Endothelial cell of umbilical vein (primary cell): ENCODE measurements around the gene SLC12A3. TPM values are rescaled to one million over a fixed set of nuclear protein-coding genes. Genes with fewer than 3 reads are reported as not detected.

Source experiments
- BruUV-seq: library from RNA; stranded (reverse); fragments of 400-500 nt; replicated peaks from 2 replicates; lab custom pipeline; 2021; lab: Mats Ljungman, UMichigan
- CTCF ChIA-PET: fragments of 300-600, 350-600 bp; sonication (Branson Sonifier 250); formaldehyde crosslinking; loops from one replicate; lab custom pipeline; 2021; ENCODE audit warnings: antibody characterized with exemption, inconsistent platforms; lab: Charles Lee
- POLR2A ChIA-PET: fragments of 300-600, 350-600 bp; sonication (Branson Sonifier 250); formaldehyde crosslinking; loops from one replicate; lab custom pipeline; 2021; ENCODE audit warnings: antibody characterized with exemption, inconsistent platforms; lab: Charles Lee
- DNase-seq: peaks from one replicate; pipeline ENCODE4 v3.0.0-alpha.2; 2011; ENCODE audit warnings: low read depth, low spot score
- FAIRE-seq: peaks from 2 replicates; lab custom pipeline; 2011; peaks lifted over from hg19 to GRCh38; lab: Jason Lieb, UNC
- H2AFZ ChIP-seq: 2 replicates; pipeline ENCODE4 v1.6.0; 2012; ENCODE audit warnings: low read depth, low read length, control low read depth, inconsistent platforms
- H3K27ac ChIP-seq: 2 replicates; pipeline ENCODE4 v1.5.1; 2011; ENCODE audit warnings: low read depth, mild to moderate bottlenecking, control low read depth, low read length, moderate library complexity; ENCODE audit not compliant: insufficient read depth
- H3K27me3 ChIP-seq, 2 experiments: 2 replicates each; pipeline versions ENCODE4 v1.6.0 to v1.6.1; 2011; ENCODE audit warnings: low read length in 2 of 2, mixed read lengths in 1 of 2; ENCODE audit not compliant: control insufficient read depth in 2 of 2, insufficient read depth in 2 of 2
- H3K36me3 ChIP-seq, 2 experiments: 2 replicates in 1 of 2; 3 replicates in 1 of 2; pipeline ENCODE4 v1.5.1; 2011; ENCODE audit warnings: low read length in 2 of 2, mild to moderate bottlenecking in 1 of 2, moderate library complexity in 1 of 2; ENCODE audit not compliant: control insufficient read depth in 2 of 2, insufficient read depth in 2 of 2; ENCODE audit errors: extremely low read depth in 1 of 2
- H3K4me1 ChIP-seq: 3 replicates; pipeline ENCODE4 v1.5.1; 2011; ENCODE audit warnings: mild to moderate bottlenecking, low read length; ENCODE audit not compliant: control insufficient read depth, insufficient read depth; ENCODE audit errors: extremely low read depth
- H3K4me2 ChIP-seq: 2 replicates; pipeline ENCODE4 v1.6.1; 2011; ENCODE audit warnings: low read length, control low read depth, mixed read lengths; ENCODE audit not compliant: insufficient read depth
- H3K4me3 ChIP-seq, 3 experiments: fragments of 200-600 bp in 1 of 3; sonication (generic), shearing (Covaris generic) in 1 of 3; replicated peaks in 1 of 3; 2 replicates each; pipeline ENCODE4 v1.5.1; 2011 to 2016; ENCODE audit warnings: control low read depth in 3 of 3, low read length in 3 of 3, mild to moderate bottlenecking in 2 of 3, inconsistent platforms in 1 of 3, low read depth in 1 of 3, moderate library complexity in 1 of 3; ENCODE audit not compliant: insufficient read depth in 1 of 3
- H3K79me2 ChIP-seq: 2 replicates; pipeline ENCODE4 v1.6.0; 2012; ENCODE audit warnings: low read length, inconsistent platforms; ENCODE audit not compliant: control insufficient read depth, insufficient read depth
- H3K9ac ChIP-seq: replicated peaks from 2 replicates; pipeline ENCODE3; 2011; ENCODE audit warnings: low read length, control low read depth; ENCODE audit not compliant: insufficient read depth; ENCODE audit errors: extremely low read depth
- H3K9me1 ChIP-seq: replicated peaks from 3 replicates; pipeline ENCODE4 v1.6.0; 2011; ENCODE audit warnings: mild to moderate bottlenecking, low read length; ENCODE audit not compliant: control insufficient read depth, insufficient read depth; ENCODE audit errors: extremely low read depth
- H3K9me3 ChIP-seq: replicated peaks from 2 replicates; pipeline ENCODE4 v1.5.1; 2012; ENCODE audit warnings: low read length, inconsistent platforms; ENCODE audit not compliant: control insufficient read depth, insufficient read depth
- H4K20me1 ChIP-seq: replicated peaks from 2 replicates; pipeline ENCODE3; 2011; ENCODE audit warnings: mild to moderate bottlenecking, low read length; ENCODE audit not compliant: control insufficient read depth, insufficient read depth; ENCODE audit errors: extremely low read depth
- CTCF ChIP-seq, 2 donors: IDR thresholded peaks; 1 replicate in 1 of 2; 2 replicates in 1 of 2; pipeline ENCODE4 v1.5.1; 2011; ENCODE audit warnings: low read length in 2 of 2, mild to moderate bottlenecking in 2 of 2, moderate library complexity in 2 of 2, control low read depth in 1 of 2, inconsistent platforms in 1 of 2, low read depth in 1 of 2; ENCODE audit not compliant: insufficient read depth in 1 of 2; ENCODE audit errors: extremely low read depth in 1 of 2
- EZH2 ChIP-seq: IDR thresholded peaks from 2 replicates; pipeline ENCODE4 v1.6.1; 2012; ENCODE audit warnings: borderline replicate concordance, low read depth, mild to moderate bottlenecking, moderate library complexity, low read length, inconsistent platforms; ENCODE audit not compliant: severe bottlenecking
- FOS ChIP-seq: IDR thresholded peaks from 2 replicates; pipeline ENCODE4 v1.6.1; 2011; ENCODE audit warnings: mild to moderate bottlenecking, low read length, moderate library complexity, borderline replicate concordance; ENCODE audit not compliant: insufficient read depth
- GATA2 ChIP-seq: IDR thresholded peaks from 2 replicates; pipeline ENCODE4 v1.7.0; 2011; ENCODE audit warnings: low read depth, mild to moderate bottlenecking, moderate library complexity, mixed read lengths, low read length; ENCODE audit not compliant: insufficient read length, insufficient read depth
- JUN ChIP-seq: IDR thresholded peaks from 2 replicates; pipeline ENCODE4 v1.6.1; 2011; ENCODE audit warnings: borderline replicate concordance, low read depth; ENCODE audit not compliant: insufficient read length, insufficient read depth
- MYC ChIP-seq: IDR thresholded peaks from one replicate; pipeline ENCODE4 v1.6.1; 2011; ENCODE audit warnings: mild to moderate bottlenecking, low read depth, low read length
- POLR2A ChIP-seq: IDR thresholded peaks from 2 replicates; pipeline ENCODE4 v1.6.1; 2012; ENCODE audit warnings: low read depth, mild to moderate bottlenecking, control low read depth, low read length
- POLR2AphosphoS5 ChIP-seq: IDR thresholded peaks from 2 replicates; pipeline ENCODE4 v1.6.1; 2012; ENCODE audit warnings: low read depth, mild to moderate bottlenecking, control low read depth, low read length, moderate library complexity; ENCODE audit not compliant: insufficient read depth
- dilution Hi-C: fragments of 300-500 bp; cut with MboI; formaldehyde crosslinking; loops from one replicate; pipeline ENCODE4 v1.15.0; 2019; ENCODE audit warnings: low sequenced_read_pairs; ENCODE audit not compliant: extremely low pct_ligation_motif_present
- intact Hi-C: fragments of 100-400 bp; cut with micrococcal nuclease; formaldehyde crosslinking; loops from one replicate; pipeline ENCODE4 v1.10.0; 2022
- polyA plus RNA-seq, 4 experiments: library from polyadenylated mRNA; depleted of rRNA in 3 of 4; stranded (reverse) in 3 of 4; unstranded in 1 of 4; fragments of >200 nt; gene quantifications; 2 replicates each; pipeline versions ENCODE4 v1.2.1 to v1.2.3, GENCODE V29; 2011 to 2012; ENCODE audit warnings: missing spikeins in 1 of 4
- total RNA-seq: library from RNA; stranded (reverse); gene quantifications from 2 replicates; pipeline ENCODE4 v1.2.3, GENCODE V29; 2021
- TF ChIP-seq, protein P1 (sequence below): IDR thresholded peaks from 2 replicates; pipeline ENCODE4 v1.6.1; 2011; ENCODE audit not compliant: insufficient read depth, insufficient read length

Gene SLC12A3
- total and polyA plus RNA-seq, 2 donors (not counting 3 experiments of a cell fraction or from before 2014, with no cell fraction given), result not detected

DNA sequence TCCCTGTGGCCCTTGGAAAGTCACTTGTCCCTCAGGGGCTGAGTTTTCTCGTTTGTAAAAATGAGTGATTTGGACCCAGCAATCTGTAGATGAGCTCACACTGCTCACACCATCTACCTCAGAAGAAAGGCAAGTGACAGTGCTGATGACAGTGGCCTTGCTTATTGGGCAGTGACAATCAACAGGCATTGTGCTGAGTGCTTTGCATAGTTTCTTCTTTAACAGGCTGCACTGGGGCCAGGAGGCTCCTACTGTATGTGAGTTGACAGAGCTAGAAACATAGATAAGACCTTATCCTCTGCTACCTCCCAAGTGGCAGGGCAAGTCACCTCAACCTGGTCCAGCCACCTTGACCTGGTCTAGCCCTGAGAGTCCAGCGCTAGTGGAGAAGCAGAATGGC lies 29.7 kb upstream of the SLC12A3 start:
- no peaks in the 10 kb centered on the region for H3K27me3 ChIP-seq
- no peak overlapping the region for H2AFZ ChIP-seq
- no peak overlapping the region for H3K27ac ChIP-seq
- ChIA-PET CTCF (no interaction called here), POLR2A (no interaction called here)
- FAIRE-seq, result no peak
- dilution Hi-C loops, result no loop called here
- no peak for DNase-seq
- TF ChIP-seq EZH2 (no peak), FOS (no peak), POLR2A (no peak), MYC (no peak), GATA2 (no peak)
- TF ChIP-seq, protein P1, sequence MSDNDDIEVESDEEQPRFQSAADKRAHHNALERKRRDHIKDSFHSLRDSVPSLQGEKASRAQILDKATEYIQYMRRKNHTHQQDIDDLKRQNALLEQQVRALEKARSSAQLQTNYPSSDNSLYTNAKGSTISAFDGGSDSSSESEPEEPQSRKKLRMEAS, result no peak
- no TSS peak for BruUV-seq
- no peaks in the 10 kb centered on the region for H3K9me3 ChIP-seq
- H3K79me2 ChIP-seq, result no peaks in the 10 kb centered on the region
- H3K9me1 ChIP-seq, result no peaks in the 10 kb centered on the region
- H4K20me1 ChIP-seq, result no peaks in the 10 kb centered on the region
- no peak overlapping the region for H3K4me3 ChIP-seq
- H3K36me3 ChIP-seq, result peaks cover 27 to 28% of the 10 kb centered on the region in 2 experiments
- no peak overlapping the region for H3K9ac ChIP-seq
- no peak overlapping the region for H3K4me2 ChIP-seq
- H3K4me1 ChIP-seq, result peaks cover 14% of the 10 kb centered on the region
- intact Hi-C loops, result no loop called here

DNA sequence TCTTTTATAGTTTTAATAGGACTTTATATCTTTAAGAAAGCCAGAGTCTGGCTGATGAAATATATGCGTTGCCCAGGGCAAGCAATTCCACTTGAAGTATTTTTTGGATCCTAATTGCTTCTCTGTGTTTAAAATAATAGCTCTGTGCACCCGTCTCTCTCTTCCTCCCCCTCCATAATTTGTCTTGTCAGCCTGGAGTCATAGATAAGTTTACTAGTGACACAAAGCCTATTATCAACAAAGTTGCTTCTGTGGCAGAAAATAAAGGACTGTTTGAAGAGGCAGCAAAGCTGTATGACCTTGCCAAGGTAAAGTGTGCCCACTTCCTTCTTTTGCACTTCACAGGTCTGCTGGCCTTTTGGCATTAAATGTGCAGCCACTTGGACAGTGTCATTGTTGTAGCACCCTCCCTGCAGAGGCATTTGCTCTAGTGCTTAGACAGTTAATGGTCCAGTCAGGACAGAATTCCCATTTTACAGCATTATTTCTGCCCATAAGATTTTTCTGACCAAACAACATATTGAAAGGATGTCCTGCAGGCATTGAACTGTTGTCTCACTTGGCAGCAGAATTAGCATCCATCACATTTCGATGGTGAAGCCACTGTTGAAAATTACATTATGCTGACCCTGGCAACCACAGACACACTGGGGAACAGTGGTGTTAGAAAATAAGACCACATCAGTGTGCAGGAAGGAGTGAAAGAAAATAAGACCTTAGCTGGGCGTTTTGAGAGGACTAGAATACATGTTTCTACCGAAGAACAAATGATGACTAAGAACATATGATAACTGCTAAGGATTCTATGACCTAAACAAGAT lies 28.4 kb upstream of the SLC12A3 start:
- ChIA-PET CTCF (interaction anchor here (1.1 to 1.5 kb wide), 3 partner anchors 11 to 42 kb away, joined by 3 to 4 read pairs (median 3); no protein-coding TSS in a partner anchor), POLR2A (no interaction called here)
- H3K36me3 ChIP-seq, result peaks cover 23 to 30% of the 10 kb centered on the region in 2 experiments
- H3K79me2 ChIP-seq, result no peaks in the 10 kb centered on the region
- BruUV-seq, result no TSS peak
- DNase-seq (no peak), FAIRE-seq (no peak)
- H3K27ac ChIP-seq, result no peak overlapping the region
- no peaks in the 10 kb centered on the region for H3K9me3 ChIP-seq
- dilution Hi-C loops, result no loop called here
- intact Hi-C loops, result no loop called here
- no peak overlapping the region for H3K9ac ChIP-seq
- TF ChIP-seq JUN (no peak), CTCF (IDR thresholded peaks at IDR 0.05; ENCODE audit: extremely low read depth in 1 of 2, insufficient read depth in 1 of 2, low read depth in 1 of 2, low read length in 2 of 2) (no peak), POLR2A (no peak), POLR2AphosphoS5 (no peak), GATA2 (no peak), FOS (no peak), MYC (no peak), EZH2 (no peak)
- TF ChIP-seq, protein P1, result no peak
- no peak overlapping the region for H3K4me2 ChIP-seq
- no peaks in the 10 kb centered on the region for H4K20me1 ChIP-seq
- H3K9me1 ChIP-seq, result no peaks in the 10 kb centered on the region
- H3K4me3 ChIP-seq, result no peak overlapping the region
- H2AFZ ChIP-seq, result no peak overlapping the region
- H3K27me3 ChIP-seq, result no peaks in the 10 kb centered on the region
- H3K4me1 ChIP-seq, result peaks cover 14% of the 10 kb centered on the region
